Neural cell (in vitro differentiated cells): Measurements from ENCODE around the gene PKIB. TPM values are rescaled to one million over a fixed set of nuclear protein-coding genes. Genes with fewer than 3 reads are reported as not detected.
A peak's percentile ranks its signal among the peaks of the same experiment; 100 is the strongest.

Experiments
- H2AFZ ChIP-seq: fragments of 200-600, 300-800 bp; sonication (generic), shearing (Covaris generic); 2 replicates; pipeline ENCODE4 v1.6.0; 2014; ENCODE audit warnings: low read depth, mild to moderate bottlenecking, antibody characterized with exemption, low read length, moderate library complexity
- H3F3A ChIP-seq: fragments of 200-600 bp; shearing (Covaris generic); 2 replicates; pipeline ENCODE4 v1.6.1; 2016; ENCODE audit warnings: mild to moderate bottlenecking, moderate library complexity, mixed read lengths, antibody characterized with exemption, low read length; ENCODE audit not compliant: insufficient read depth, poor library complexity, severe bottlenecking
- H3K27ac ChIP-seq: fragments of 200-600, 300-800 bp; sonication (generic), shearing (Covaris generic); 2 replicates; pipeline ENCODE4 v1.5.1; 2014; ENCODE audit warnings: mild to moderate bottlenecking, low read length, moderate library complexity
- H3K27me3 ChIP-seq: fragments of 300-800, 200-600 bp; sonication (generic), shearing (Covaris generic); 2 replicates; pipeline ENCODE4 v1.6.0; 2014; ENCODE audit warnings: mild to moderate bottlenecking, low read depth, low read length, moderate library complexity; ENCODE audit not compliant: insufficient read depth
- H3K36me3 ChIP-seq: fragments of 300-800, 200-600 bp; sonication (generic), shearing (Covaris generic); 2 replicates; pipeline ENCODE4 v1.5.1; 2014; ENCODE audit warnings: mild to moderate bottlenecking, antibody characterized with exemption, low read length, moderate library complexity; ENCODE audit not compliant: insufficient read depth
- H3K4me2 ChIP-seq: fragments of 300-800, 200-600 bp; sonication (generic), shearing (Covaris generic); 2 replicates; pipeline ENCODE4 v1.6.0; 2014; ENCODE audit warnings: mild to moderate bottlenecking, low read length
- H3K4me3 ChIP-seq: fragments of 300-800, 200-600 bp; sonication (generic), shearing (Covaris generic); 2 replicates; pipeline ENCODE4 v1.5.1; 2014; ENCODE audit warnings: mild to moderate bottlenecking, low read length, moderate library complexity
- H3K79me2 ChIP-seq: fragments of 200-600 bp; shearing (Covaris generic); replicated peaks from 2 replicates; pipeline ENCODE4 v1.6.0; 2014; ENCODE audit warnings: mild to moderate bottlenecking, low read length, moderate library complexity; ENCODE audit not compliant: insufficient read depth
- H3K9ac ChIP-seq: fragments of 300-800, 200-600 bp; sonication (generic), shearing (Covaris generic); 2 replicates; pipeline ENCODE4 v1.6.1; 2016; ENCODE audit warnings: mild to moderate bottlenecking, low read length, mixed read lengths
- H3K9me2 ChIP-seq: fragments of 200-600 bp; shearing (Covaris generic); 2 replicates; pipeline ENCODE4 v1.6.1; 2016; ENCODE audit warnings: mild to moderate bottlenecking, low read length, mixed read lengths; ENCODE audit not compliant: insufficient read depth
- H3K9me3 ChIP-seq: fragments of 200-600, 300-800 bp; sonication (generic), shearing (Covaris generic); 2 replicates; pipeline ENCODE4 v1.6.1; 2016; ENCODE audit warnings: mild to moderate bottlenecking, mixed run types, low read length, moderate library complexity, mixed read lengths
- H4K20me1 ChIP-seq: fragments of 200-600 bp; shearing (Covaris generic); 2 replicates; pipeline ENCODE4 v1.6.1; 2016; ENCODE audit warnings: mild to moderate bottlenecking, mixed run types; ENCODE audit not compliant: insufficient read depth
- CTCF ChIP-seq: fragments of 450-650 bp; IDR thresholded peaks from 2 replicates; pipeline ENCODE4 v1.5.1; 2014; ENCODE audit warnings: antibody characterized with exemption, mild to moderate bottlenecking, moderate library complexity; ENCODE audit not compliant: poor library complexity, severe bottlenecking
- EP300 ChIP-seq: fragments of 450-650 bp; conservative IDR thresholded peaks from 2 replicates; pipeline ENCODE4 v1.6.1; 2014; ENCODE audit warnings: antibody characterized with exemption, mild to moderate bottlenecking, moderate library complexity; ENCODE audit not compliant: poor library complexity, severe bottlenecking
- EZH2 ChIP-seq: fragments of 200-600, 300-800 bp; shearing (Covaris generic), sonication (generic); IDR thresholded peaks from 2 replicates; pipeline ENCODE4 v1.6.1; 2014; ENCODE audit warnings: antibody characterized with exemption, low read length, borderline replicate concordance, mild to moderate bottlenecking; ENCODE audit not compliant: insufficient read depth, poor library complexity, severe bottlenecking
- MXI1 ChIP-seq: fragments of 450-650 bp; conservative IDR thresholded peaks from 2 replicates; pipeline ENCODE4 v1.6.1; 2014; ENCODE audit warnings: antibody characterized with exemption, mild to moderate bottlenecking; ENCODE audit not compliant: poor library complexity, severe bottlenecking
- POLR2AphosphoS5 ChIP-seq: IDR thresholded peaks from 2 replicates; pipeline ENCODE4 v1.6.1; 2012
- RAD21 ChIP-seq: fragments of 450-650 bp; conservative IDR thresholded peaks from 2 replicates; pipeline ENCODE4 v1.6.1; 2014; ENCODE audit warnings: antibody characterized with exemption, mild to moderate bottlenecking, moderate library complexity
- REST ChIP-seq: IDR thresholded peaks from 2 replicates; pipeline ENCODE4 v1.6.1; 2012; ENCODE audit warnings: borderline replicate concordance
- SMC3 ChIP-seq: fragments of 450-650 bp; conservative IDR thresholded peaks from 2 replicates; pipeline ENCODE4 v1.6.1; 2014; ENCODE audit warnings: antibody characterized with exemption, mild to moderate bottlenecking, moderate library complexity; ENCODE audit not compliant: poor library complexity
- TAF1 ChIP-seq: IDR thresholded peaks from 2 replicates; pipeline ENCODE4 v1.6.1; 2012; ENCODE audit warnings: low read depth
- polyA plus RNA-seq: library from polyadenylated mRNA; depleted of rRNA; stranded (reverse); fragments of >200 nt; gene quantifications from 2 replicates; pipeline ENCODE4 v1.2.3, GENCODE V29; 2014

Gene PKIB
- polyA plus RNA-seq, 1 donor from 2014 or later, result 22.8 TPM

- Histone ChIP-seq H3K9ac (no peak overlapping the region), H3K36me3 (no peaks in the 10 kb centered on the region), H3K27ac (no peak overlapping the region), H3K4me3 (no peak overlapping the region), H2AFZ (no peak overlapping the region), H3K79me2 (no peaks in the 10 kb centered on the region), H3F3A (no peaks in the 10 kb centered on the region), H3K4me2 (no peak overlapping the region), H3K9me2 (no peaks in the 10 kb centered on the region), H3K27me3 (no peaks in the 10 kb centered on the region), H3K9me3 (no peaks in the 10 kb centered on the region), H4K20me1 (no peaks in the 10 kb centered on the region)
- TF ChIP-seq EP300, result no peak
- TF ChIP-seq TAF1, result no peak
- TF ChIP-seq RAD21, result no peak
- TF ChIP-seq MXI1, result no peak
- no peak for TF ChIP-seq REST
- TF ChIP-seq POLR2AphosphoS5, result no peak
- TF ChIP-seq SMC3, result no peak
- TF ChIP-seq CTCF, result no peak
- TF ChIP-seq EZH2, result no peak
Observed at GRCh38 chr6:122715725-122716124, 105.5 kb downstream of the PKIB start.

- Histone ChIP-seq H3K4me2 (no peak overlapping the region), H2AFZ (no peak overlapping the region)
- TF ChIP-seq POLR2AphosphoS5 (no peak), REST (no peak), EP300 (no peak), CTCF (no peak), MXI1 (no peak), RAD21 (no peak), EZH2 (no peak), SMC3 (no peak), TAF1 (no peak)
Observed at GRCh38 chr6:122717350-122717749, 107.1 kb downstream of the PKIB start.

More at GRCh38 chr6:122717350-122717749, 107.1 kb downstream of the PKIB start:
- no peaks in the 10 kb centered on the region for H3K9me3 ChIP-seq
- no peaks in the 10 kb centered on the region for H3K36me3 ChIP-seq
- no peaks in the 10 kb centered on the region for H3K27me3 ChIP-seq
- no peaks in the 10 kb centered on the region for H3F3A ChIP-seq
- H3K4me3 ChIP-seq, result no peak overlapping the region
- H4K20me1 ChIP-seq, result no peaks in the 10 kb centered on the region
- H3K79me2 ChIP-seq, result no peaks in the 10 kb centered on the region
- H3K27ac ChIP-seq, result peak overlapping the region; percentile 25
- no peak overlapping the region for H3K9ac ChIP-seq
- no peaks in the 10 kb centered on the region for H3K9me2 ChIP-seq
